ENCODE data around the gene ZNF558. TPM values are rescaled to one million over a fixed set of nuclear protein-coding genes. Genes with fewer than 3 reads are reported as not detected.

The ZNF558 gene
- total RNA-seq, 1 donor from 2014 or later = not detected

- H3K9me3 Mint-ChIP-seq (ENCODE audit: unreplicated experiment) = peaks cover 36% of the 10 kb centered on the region
- H3K27ac Mint-ChIP-seq (ENCODE audit: unreplicated experiment) = no peak overlapping the region
- peaks cover 8% of the 10 kb centered on the region for H3K36me3 Mint-ChIP-seq (ENCODE audit: low read depth, unreplicated experiment)
- H3K27me3 Mint-ChIP-seq (ENCODE audit: unreplicated experiment) = peaks cover 2% of the 10 kb centered on the region
- TF ChIP-seq CTCF (IDR thresholded peaks at IDR 0.05; ENCODE audit: unreplicated experiment) = no peak
- no peaks in the 10 kb centered on the region for H3K4me1 Mint-ChIP-seq (ENCODE audit: unreplicated experiment)
- no peak for DNase-seq (ENCODE audit: low spot score)
- no peak overlapping the region for H3K4me3 Mint-ChIP-seq (ENCODE audit: unreplicated experiment)
These were observed 8.6 kb upstream of the ZNF558 start for GRCh38 chr19:8840708-8841107.

- Mint-ChIP-seq H3K27ac (ENCODE audit: unreplicated experiment) (no peak overlapping the region), H3K9me3 (ENCODE audit: unreplicated experiment) (peaks cover 49% of the 10 kb centered on the region), H3K4me3 (ENCODE audit: unreplicated experiment) (no peak overlapping the region), H3K27me3 (ENCODE audit: unreplicated experiment) (peaks cover 10% of the 10 kb centered on the region), H3K4me1 (ENCODE audit: unreplicated experiment) (no peaks in the 10 kb centered on the region), H3K36me3 (ENCODE audit: low read depth, unreplicated experiment) (peaks cover 20% of the 10 kb centered on the region)
- no peak for DNase-seq (ENCODE audit: low spot score)
- no peak for TF ChIP-seq CTCF (IDR thresholded peaks at IDR 0.05; ENCODE audit: unreplicated experiment)
These were observed 3.8 kb upstream of the ZNF558 start for GRCh38 chr19:8835877-8836276.

- Mint-ChIP-seq H3K27ac (ENCODE audit: unreplicated experiment) (no peak overlapping the region), H3K4me1 (ENCODE audit: unreplicated experiment) (no peaks in the 10 kb centered on the region), H3K27me3 (ENCODE audit: unreplicated experiment) (peaks cover 10% of the 10 kb centered on the region), H3K9me3 (ENCODE audit: unreplicated experiment) (peaks cover 46% of the 10 kb centered on the region), H3K36me3 (ENCODE audit: low read depth, unreplicated experiment) (peaks cover 20% of the 10 kb centered on the region), H3K4me3 (ENCODE audit: unreplicated experiment) (no peak overlapping the region)
- TF ChIP-seq CTCF (IDR thresholded peaks at IDR 0.05; ENCODE audit: unreplicated experiment) = no peak
- no peak for DNase-seq (ENCODE audit: low spot score)
These were observed 3.3 kb upstream of the ZNF558 start for GRCh38 chr19:8835446-8835845.

GRCh38 chr19:8831832-8832131 lies 322 bp downstream of the ZNF558 start:
- Mint-ChIP-seq H3K9me3 (ENCODE audit: unreplicated experiment) (peaks cover 48% of the 10 kb centered on the region), H3K27ac (ENCODE audit: unreplicated experiment) (no peak overlapping the region), H3K4me1 (ENCODE audit: unreplicated experiment) (no peaks in the 10 kb centered on the region), H3K27me3 (ENCODE audit: unreplicated experiment) (peaks cover 10% of the 10 kb centered on the region), H3K36me3 (ENCODE audit: low read depth, unreplicated experiment) (peaks cover 15% of the 10 kb centered on the region), H3K4me3 (ENCODE audit: unreplicated experiment) (peak overlapping the region; percentile 15)
- DNase-seq (ENCODE audit: low spot score) = no peak
- no peak for TF ChIP-seq CTCF (IDR thresholded peaks at IDR 0.05; ENCODE audit: unreplicated experiment)

- Mint-ChIP-seq H3K36me3 (ENCODE audit: low read depth, unreplicated experiment) (peaks cover 15% of the 10 kb centered on the region), H3K4me1 (ENCODE audit: unreplicated experiment) (no peaks in the 10 kb centered on the region), H3K4me3 (ENCODE audit: unreplicated experiment) (peak overlapping the region; percentile 15), H3K27ac (ENCODE audit: unreplicated experiment) (no peak overlapping the region), H3K9me3 (ENCODE audit: unreplicated experiment) (peaks cover 49% of the 10 kb centered on the region), H3K27me3 (ENCODE audit: unreplicated experiment) (peaks cover 10% of the 10 kb centered on the region)
- no peak for TF ChIP-seq CTCF (IDR thresholded peaks at IDR 0.05; ENCODE audit: unreplicated experiment)
- no peak for DNase-seq (ENCODE audit: low spot score)
These were observed 731 bp downstream of the ZNF558 start for GRCh38 chr19:8831373-8831772.
